ENCODE measurements around the gene CGA. TPM values are rescaled to one million over a fixed set of nuclear protein-coding genes. Genes with fewer than 3 reads are reported as not detected.
A peak's percentile ranks its signal among the peaks of the same experiment; 100 is the strongest.

Gene CGA
- total RNA-seq, 4 donors from 2014 or later: not detected

GRCh38 chr6:87066449-87067333, 28.2 kb downstream of the CGA start:
- no peak for DNase-seq (ENCODE audit: extremely low spot score)

GRCh38 chr6:87065117-87065516, 29.8 kb downstream of the CGA start:
- Histone ChIP-seq H3K27ac (replicated peaks in 1 of 4) (no peak overlapping the region), H3K9me3 (no peaks in the 10 kb centered on the region), H3K36me3 (no peaks in the 10 kb centered on the region), H3K4me1 (peaks cover 0 to 2% (median 0%) of the 10 kb centered on the region in 4 donors), H3K27me3 (peaks cover 0 to 6% (median 0%) of the 10 kb centered on the region in 4 donors), H3K4me3 (no peak overlapping the region)
- TF ChIP-seq POLR2A (IDR thresholded peaks at IDR 0.05; ENCODE audit: low read depth) (no peak), POLR2AphosphoS5 (IDR thresholded peaks at IDR 0.05) (no peak), EP300 (IDR thresholded peaks at IDR 0.05) (no peak), CTCF (IDR thresholded peaks at IDR 0.05) (no peak)
- intact Hi-C loops (cut with DNase I): no loop called here
- 87% methylated on average over 5 of the region's 5 CpGs for WGBS
- no peak for DNase-seq (ENCODE audit: extremely low spot score)

More at GRCh38 chr6:87066449-87067333, 28.2 kb downstream of the CGA start:
- TF ChIP-seq POLR2A (IDR thresholded peaks at IDR 0.05; ENCODE audit: low read depth) (no peak), POLR2AphosphoS5 (IDR thresholded peaks at IDR 0.05) (no peak), CTCF (IDR thresholded peaks at IDR 0.05) (peak; percentile 34 to 38 (median 36)), EP300 (IDR thresholded peaks at IDR 0.05) (no peak)
- H3K4me3 ChIP-seq: no peak overlapping the region
- H3K4me1 ChIP-seq: peaks cover 0 to 2% (median 0%) of the 10 kb centered on the region in 4 donors
- 26% methylated on average over 7 of the region's 7 CpGs for WGBS
- no peaks in the 10 kb centered on the region for H3K9me3 ChIP-seq
- no peaks in the 10 kb centered on the region for H3K36me3 ChIP-seq
- intact Hi-C loops (cut with DNase I): no loop called here
- H3K27ac ChIP-seq (replicated peaks in 1 of 4): no peak overlapping the region
- peaks cover 0 to 12% (median 0%) of the 10 kb centered on the region in 4 donors for H3K27me3 ChIP-seq

GRCh38 chr6:87059943-87060342, 35.0 kb downstream of the CGA start:
- H3K36me3 ChIP-seq: no peaks in the 10 kb centered on the region
- no peak for DNase-seq (ENCODE audit: extremely low spot score)
- intact Hi-C loops (cut with DNase I): no loop called here
- no peaks in the 10 kb centered on the region for H3K4me1 ChIP-seq
- TF ChIP-seq EP300 (IDR thresholded peaks at IDR 0.05): no peak
- no peak for TF ChIP-seq POLR2AphosphoS5 (IDR thresholded peaks at IDR 0.05)
- no peak for TF ChIP-seq CTCF (IDR thresholded peaks at IDR 0.05)
- TF ChIP-seq POLR2A (IDR thresholded peaks at IDR 0.05; ENCODE audit: low read depth): no peak
- peaks cover 0 to 6% (median 0%) of the 10 kb centered on the region in 4 donors for H3K9me3 ChIP-seq
- 93% methylated on average over 14 of the region's 18 CpGs for WGBS
- H3K4me3 ChIP-seq: no peak overlapping the region
- peaks cover 0 to 3% (median 0%) of the 10 kb centered on the region in 4 donors for H3K27me3 ChIP-seq
- no peak overlapping the region for H3K27ac ChIP-seq (replicated peaks in 1 of 4)

- Histone ChIP-seq H3K4me3 (no peak overlapping the region), H3K36me3 (no peaks in the 10 kb centered on the region), H3K27ac (replicated peaks in 1 of 4) (no peak overlapping the region), H3K4me1 (no peaks in the 10 kb centered on the region), H3K9me3 (peaks cover 0 to 6% (median 0%) of the 10 kb centered on the region in 4 donors), H3K27me3 (peaks cover 0 to 3% (median 0%) of the 10 kb centered on the region in 4 donors)
- 57% methylated on average over 3 of the region's 3 CpGs for WGBS
- TF ChIP-seq CTCF (IDR thresholded peaks at IDR 0.05): no peak
- no peak for TF ChIP-seq POLR2A (IDR thresholded peaks at IDR 0.05; ENCODE audit: low read depth)
- TF ChIP-seq EP300 (IDR thresholded peaks at IDR 0.05): no peak
- TF ChIP-seq POLR2AphosphoS5 (IDR thresholded peaks at IDR 0.05): no peak
- intact Hi-C loops (cut with DNase I): no loop called here
- DNase-seq (ENCODE audit: extremely low spot score): no peak
Measured at GRCh38 chr6:87054143-87054833, 40.6 kb downstream of the CGA start.
